ENCODE data around the gene STX17. TPM values are rescaled to one million over a fixed set of nuclear protein-coding genes. Genes with fewer than 3 reads are reported as not detected.

STX17 gene
- total RNA-seq, 4 donors from 2014 or later, result 34.6 to 66.9 (median 43.3) TPM

DNA sequence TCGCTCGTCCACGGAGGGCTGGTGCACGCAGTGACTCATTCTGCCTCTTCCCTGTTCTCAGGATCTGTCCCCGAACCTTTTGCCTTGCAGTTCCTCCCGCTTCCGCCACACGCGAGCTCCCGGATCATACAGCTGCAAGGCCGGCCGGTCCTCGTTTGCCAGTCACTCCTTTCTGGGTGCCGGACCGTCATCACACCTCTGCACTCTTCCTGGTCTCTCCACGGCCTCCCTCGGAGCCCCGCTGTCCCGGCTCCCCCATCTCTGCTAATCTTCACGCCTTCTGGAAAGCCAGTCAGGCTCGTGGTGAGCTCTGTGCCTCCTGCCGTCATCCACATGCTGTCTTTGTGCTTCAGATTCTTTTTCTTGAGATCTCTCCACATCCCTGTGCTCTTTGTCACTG is 91.8 kb downstream of the STX17 start:
- DNase-seq (ENCODE audit: low spot score in 2 of 2), result no peak
- TF ChIP-seq EP300 (IDR thresholded peaks at IDR 0.05) (no peak), POLR2AphosphoS5 (IDR thresholded peaks at IDR 0.05) (no peak), POLR2A (IDR thresholded peaks at IDR 0.05) (no peak)
- TF ChIP-seq, protein P1, sequence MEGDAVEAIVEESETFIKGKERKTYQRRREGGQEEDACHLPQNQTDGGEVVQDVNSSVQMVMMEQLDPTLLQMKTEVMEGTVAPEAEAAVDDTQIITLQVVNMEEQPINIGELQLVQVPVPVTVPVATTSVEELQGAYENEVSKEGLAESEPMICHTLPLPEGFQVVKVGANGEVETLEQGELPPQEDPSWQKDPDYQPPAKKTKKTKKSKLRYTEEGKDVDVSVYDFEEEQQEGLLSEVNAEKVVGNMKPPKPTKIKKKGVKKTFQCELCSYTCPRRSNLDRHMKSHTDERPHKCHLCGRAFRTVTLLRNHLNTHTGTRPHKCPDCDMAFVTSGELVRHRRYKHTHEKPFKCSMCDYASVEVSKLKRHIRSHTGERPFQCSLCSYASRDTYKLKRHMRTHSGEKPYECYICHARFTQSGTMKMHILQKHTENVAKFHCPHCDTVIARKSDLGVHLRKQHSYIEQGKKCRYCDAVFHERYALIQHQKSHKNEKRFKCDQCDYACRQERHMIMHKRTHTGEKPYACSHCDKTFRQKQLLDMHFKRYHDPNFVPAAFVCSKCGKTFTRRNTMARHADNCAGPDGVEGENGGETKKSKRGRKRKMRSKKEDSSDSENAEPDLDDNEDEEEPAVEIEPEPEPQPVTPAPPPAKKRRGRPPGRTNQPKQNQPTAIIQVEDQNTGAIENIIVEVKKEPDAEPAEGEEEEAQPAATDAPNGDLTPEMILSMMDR (IDR thresholded peaks at IDR 0.05), result no peak
- 96% methylated on average over 22 of the region's 22 CpGs for WGBS

DNA sequence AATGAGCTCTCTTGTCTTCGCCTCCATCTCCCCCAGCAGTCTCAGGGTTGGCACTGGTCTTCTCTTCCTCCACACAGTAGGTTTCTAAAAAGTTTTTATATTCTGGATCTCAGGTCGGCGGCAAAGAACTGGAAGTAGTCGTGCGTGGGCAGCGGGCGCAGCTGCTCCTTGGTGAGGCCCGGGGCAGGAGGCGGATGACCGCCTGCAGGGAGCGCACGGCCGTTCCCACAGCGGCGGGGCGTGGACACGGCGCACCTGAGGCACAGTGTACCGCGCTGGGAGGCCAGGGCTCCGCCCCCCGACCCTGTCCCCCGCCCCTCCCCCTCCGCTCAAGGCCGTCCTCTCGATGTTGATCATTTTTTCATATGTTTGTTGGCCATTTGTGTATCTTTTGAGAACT is 92.4 kb downstream of the STX17 start:
- WGBS, result 98% methylated on average over 25 of the region's 26 CpGs

More for the DNA sequence above, 91.8 kb downstream of the STX17 start:
- peaks cover 6% of the 10 kb centered on the region for H3K36me3 ChIP-seq
- H3K4me1 ChIP-seq, result no peaks in the 10 kb centered on the region
- H3K27ac ChIP-seq, result no peak overlapping the region
- H3K27me3 ChIP-seq, result no peaks in the 10 kb centered on the region
- peaks cover 9% of the 10 kb centered on the region for H3K9me3 ChIP-seq
- no peak overlapping the region for H3K4me3 ChIP-seq

DNA sequence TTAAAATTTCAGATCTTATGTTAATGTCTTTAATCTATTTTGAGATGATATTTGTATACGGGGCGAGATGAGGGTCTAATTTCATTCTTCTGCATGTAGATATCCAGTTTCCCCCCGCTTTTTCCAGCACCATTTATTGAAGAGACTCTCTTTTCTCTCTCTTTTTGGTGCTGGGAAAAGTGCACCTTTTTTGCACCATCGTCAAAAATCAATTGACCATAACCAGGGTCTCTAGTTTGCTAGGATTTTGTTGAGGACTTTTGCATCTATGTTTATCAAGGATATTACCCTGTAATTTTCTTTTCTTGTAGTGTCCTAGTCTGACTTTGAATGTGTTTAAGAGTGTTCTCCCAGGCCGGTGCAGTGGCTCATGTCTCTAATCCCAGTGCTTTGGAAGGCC is 93.3 kb downstream of the STX17 start:
- WGBS, result over 99% methylated on average over 5 of the region's 5 CpGs
- H3K4me3 ChIP-seq, result no peak overlapping the region
- H3K27me3 ChIP-seq, result no peaks in the 10 kb centered on the region
- H3K9me3 ChIP-seq, result peaks cover 4% of the 10 kb centered on the region
- no peaks in the 10 kb centered on the region for H3K4me1 ChIP-seq
- DNase-seq (ENCODE audit: low spot score in 2 of 2), result no peak
- H3K36me3 ChIP-seq, result peaks cover 22% of the 10 kb centered on the region
- TF ChIP-seq POLR2AphosphoS5 (IDR thresholded peaks at IDR 0.05) (no peak), POLR2A (IDR thresholded peaks at IDR 0.05) (no peak), EP300 (IDR thresholded peaks at IDR 0.05) (no peak)
- TF ChIP-seq, protein P1 (IDR thresholded peaks at IDR 0.05), result no peak
- no peak overlapping the region for H3K27ac ChIP-seq

More for the DNA sequence above, 92.4 kb downstream of the STX17 start:
- Histone ChIP-seq H3K27ac (no peak overlapping the region), H3K4me3 (no peak overlapping the region), H3K36me3 (peaks cover 12% of the 10 kb centered on the region), H3K9me3 (peaks cover 4% of the 10 kb centered on the region), H3K27me3 (no peaks in the 10 kb centered on the region), H3K4me1 (no peaks in the 10 kb centered on the region)
- no peak for DNase-seq (ENCODE audit: low spot score in 2 of 2)
- TF ChIP-seq POLR2AphosphoS5 (IDR thresholded peaks at IDR 0.05), result no peak
- TF ChIP-seq POLR2A (IDR thresholded peaks at IDR 0.05), result no peak
- TF ChIP-seq, protein P1 (IDR thresholded peaks at IDR 0.05), result no peak
- no peak for TF ChIP-seq EP300 (IDR thresholded peaks at IDR 0.05)

- Histone ChIP-seq H3K9me3 (no peaks in the 10 kb centered on the region), H3K36me3 (peaks cover 45% of the 10 kb centered on the region), H3K27me3 (no peaks in the 10 kb centered on the region), H3K27ac (no peak overlapping the region), H3K4me3 (no peak overlapping the region), H3K4me1 (no peaks in the 10 kb centered on the region)
- 79% methylated on average over 1 of the region's 1 CpG for WGBS
- no peak for DNase-seq (ENCODE audit: low spot score in 2 of 2)
- TF ChIP-seq POLR2A (IDR thresholded peaks at IDR 0.05) (no peak), EP300 (IDR thresholded peaks at IDR 0.05) (no peak), POLR2AphosphoS5 (IDR thresholded peaks at IDR 0.05) (no peak)
- TF ChIP-seq, protein P1 (IDR thresholded peaks at IDR 0.05), result peak; percentile 20 to 31
These were observed 104.7 kb downstream of the STX17 start for GRCh38 chr9:100011062-100011681.

GRCh38 chr9:100012279-100012678 is 105.8 kb downstream of the STX17 start:
- TF ChIP-seq POLR2AphosphoS5 (IDR thresholded peaks at IDR 0.05) (no peak), EP300 (IDR thresholded peaks at IDR 0.05) (no peak), POLR2A (IDR thresholded peaks at IDR 0.05) (no peak)
- TF ChIP-seq, protein P1 (IDR thresholded peaks at IDR 0.05), result no peak
- no peak for DNase-seq (ENCODE audit: low spot score in 2 of 2)
- H3K4me1 ChIP-seq, result no peaks in the 10 kb centered on the region
- no peak overlapping the region for H3K4me3 ChIP-seq
- H3K27me3 ChIP-seq, result no peaks in the 10 kb centered on the region
- H3K9me3 ChIP-seq, result no peaks in the 10 kb centered on the region
- H3K27ac ChIP-seq, result no peak overlapping the region
- H3K36me3 ChIP-seq, result peaks cover 45% of the 10 kb centered on the region
